M059J (cell line): ENCODE data around the gene IQCK. TPM values are rescaled to one million over a fixed set of nuclear protein-coding genes. Genes with fewer than 3 reads are reported as not detected.
"Not testable (repeated sequence)": the region's sequence is repeated elsewhere in the genome, so short reads cannot be mapped to it uniquely, and the experiment has no call there.

Experiments used
- DNase-seq: peaks from one replicate; pipeline ENCODE4 v3.0.0-alpha.2; 2012; ENCODE audit warnings: low read depth
- total RNA-seq: library from RNA; depleted of rRNA; stranded (reverse); fragments of >200 nt; shearing (Covaris generic); gene quantifications from 2 replicates; pipeline ENCODE4 v1.2.3, GENCODE V29; 2014; rRNA removed

Gene IQCK
- total RNA-seq, result 6.9 and 9.7 TPM in 2 replicates

DNA sequence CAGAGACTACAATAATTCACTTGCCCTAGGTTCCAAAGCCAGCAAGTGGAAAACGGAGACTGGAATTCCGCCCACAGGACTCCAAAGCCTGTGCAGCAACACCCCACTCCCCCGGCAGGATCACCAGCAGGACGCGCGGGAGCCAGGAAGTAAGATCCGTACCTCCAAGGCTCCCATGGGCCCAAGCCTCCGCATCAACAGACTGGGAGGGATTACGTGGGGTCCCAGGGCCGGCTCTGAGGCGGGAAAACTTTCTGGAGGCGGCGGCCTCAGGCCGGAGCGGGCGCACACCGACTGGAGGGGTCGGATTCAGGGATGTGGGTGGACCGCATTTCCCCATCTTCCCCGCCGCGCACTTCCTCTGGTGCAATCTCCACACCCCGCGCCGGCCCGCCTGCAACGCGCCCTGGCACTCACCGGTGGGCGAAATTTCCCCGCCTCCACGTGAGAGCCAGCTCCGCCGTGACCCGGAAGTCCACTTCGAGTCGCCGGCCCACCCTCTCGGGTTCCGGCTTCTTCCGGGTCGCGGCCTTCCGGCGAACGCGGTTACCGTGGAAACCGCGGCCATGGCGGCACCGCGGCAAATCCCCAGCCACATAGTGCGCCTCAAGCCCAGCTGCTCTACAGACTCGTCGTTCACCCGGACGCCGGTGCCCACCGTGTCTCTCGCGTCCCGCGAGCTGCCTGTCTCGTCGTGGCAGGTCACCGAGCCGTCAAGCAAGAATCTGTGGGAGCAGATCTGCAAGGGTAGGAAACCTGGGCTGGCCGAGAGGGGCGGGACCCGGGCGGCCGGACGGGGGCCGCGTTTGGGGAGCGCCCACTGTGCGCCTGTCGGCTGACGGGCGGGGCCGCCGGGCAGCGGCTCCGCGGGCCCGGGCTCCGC, at the start of gene IQCK, which contains the start of gene KNOP1:
Gene IQCK, plus strand, starts transcription at position 531 of the 883 bp plus-strand sequence. Its CDS starts 36 bp downstream, at position 567.
Gene KNOP1, minus strand, starts transcription at position 487 of the 883 bp plus-strand sequence. CDS start 3,192 bp downstream, outside the sequence.
- peak; percentile 83 for DNase-seq

GRCh38 chr16:19672378-19672777, 45.7 kb upstream of the IQCK start:
- DNase-seq, result no peak

- no peak for DNase-seq
Observed at GRCh38 chr16:19674485-19674884, 43.6 kb upstream of the IQCK start.

GRCh38 chr16:19677402-19677801, 40.7 kb upstream of the IQCK start:
- no peak for DNase-seq

DNA sequence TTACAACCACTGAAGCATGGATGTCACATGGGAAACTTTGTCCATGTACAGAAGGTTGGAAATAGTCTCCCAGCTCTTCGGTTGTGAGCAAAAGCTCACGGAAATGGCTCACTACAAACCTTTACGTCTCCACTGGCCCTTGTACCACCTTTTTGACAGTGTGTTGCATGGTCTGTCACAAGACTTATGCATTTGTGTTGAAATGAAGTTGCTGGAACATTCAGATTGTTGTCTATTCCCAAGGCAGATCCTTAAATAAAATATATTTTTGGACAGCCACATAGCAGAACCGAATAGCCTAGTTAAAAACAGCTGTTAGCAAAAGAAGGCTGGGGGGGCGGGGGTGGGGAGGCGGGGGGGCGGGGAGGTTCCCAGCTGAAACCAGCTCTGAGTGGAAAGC, 39.3 kb upstream of the IQCK start:
- no peak for DNase-seq

DNA sequence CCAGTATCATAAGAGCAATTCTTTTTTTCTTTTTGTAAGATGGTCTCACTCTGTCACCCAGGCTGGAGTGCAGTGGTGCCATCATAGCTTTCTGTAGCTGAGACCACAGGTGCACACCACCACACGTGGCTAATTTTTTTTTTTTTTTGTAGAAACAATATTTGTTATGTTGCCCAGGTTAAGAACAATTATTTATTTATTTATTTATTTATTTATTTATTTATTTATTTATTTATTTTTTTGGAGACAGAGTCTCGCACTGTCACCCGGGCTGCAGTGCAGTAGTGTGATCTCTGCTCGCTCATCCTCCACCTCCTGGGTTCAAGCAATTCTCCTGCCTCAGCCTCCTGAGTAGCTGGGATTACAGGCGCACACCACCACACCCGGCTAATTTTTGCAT, 38.8 kb upstream of the IQCK start:
- DNase-seq, result not testable (repeated sequence)

DNA sequence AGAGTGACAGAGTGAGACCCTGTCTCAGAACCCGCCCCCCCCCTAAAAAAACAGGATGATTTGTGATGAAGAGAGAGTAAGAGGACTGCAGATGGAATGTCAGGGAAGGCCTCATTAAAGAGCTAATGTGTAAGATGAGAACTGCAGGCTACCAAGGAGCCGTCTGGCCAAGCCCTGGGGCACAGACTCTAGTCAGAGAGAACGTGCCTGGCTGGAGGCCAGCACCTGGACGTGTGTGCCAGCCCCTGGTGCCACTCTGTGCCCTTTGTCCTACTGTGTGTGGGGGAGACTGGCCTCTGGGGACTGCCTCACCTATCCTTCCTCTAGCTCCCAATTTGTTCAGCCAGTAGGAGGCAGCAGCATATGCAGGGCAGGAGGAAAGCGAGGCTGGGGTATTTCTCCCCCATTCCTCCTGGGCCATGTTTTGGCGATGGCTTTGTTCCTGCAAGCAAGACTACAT, 37.2 kb upstream of the IQCK start:
- peak; percentile 48 for DNase-seq

- DNase-seq, result no peak
Observed at GRCh38 chr16:19681637-19682036, 36.4 kb upstream of the IQCK start.

DNA sequence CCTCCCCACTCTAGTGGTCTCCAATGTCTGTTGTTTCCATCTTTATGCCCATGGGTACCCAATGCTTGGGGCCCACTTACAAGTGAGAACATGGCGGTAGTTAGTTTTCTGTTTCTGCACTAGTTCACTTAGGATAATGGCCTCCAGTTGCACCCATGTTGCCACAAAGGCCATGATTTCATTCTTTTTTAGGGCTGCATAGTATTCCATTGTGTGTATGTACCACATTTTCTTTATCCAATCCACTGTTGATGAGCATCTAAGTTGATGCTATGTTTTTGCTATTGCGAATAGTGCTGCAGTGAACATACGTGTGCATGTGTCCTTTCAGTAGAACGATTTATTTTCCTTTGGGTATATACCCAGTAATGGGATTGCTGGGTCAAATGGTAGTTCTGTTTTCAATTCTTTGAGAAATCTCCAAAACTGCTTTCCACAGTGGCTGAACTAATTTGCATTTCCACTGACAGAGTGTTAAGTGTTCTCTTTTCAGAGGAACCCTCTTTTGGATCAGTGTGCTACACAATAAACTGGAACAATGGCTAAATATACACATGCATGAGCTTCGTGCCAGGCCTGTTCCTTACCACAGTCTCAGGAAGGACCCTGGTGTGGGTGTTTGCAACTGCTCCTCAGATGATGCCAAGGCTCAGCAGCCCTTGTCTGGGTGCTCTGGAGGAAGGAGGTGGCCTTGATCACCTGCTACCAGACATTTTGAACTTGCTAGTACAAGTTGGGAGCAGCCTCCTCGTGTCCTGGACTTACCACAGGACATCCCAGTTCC, 34.4 kb upstream of the IQCK start:
- no peak for DNase-seq

- DNase-seq, result no peak
Observed at GRCh38 chr16:19685176-19685575, 32.9 kb upstream of the IQCK start.

DNA sequence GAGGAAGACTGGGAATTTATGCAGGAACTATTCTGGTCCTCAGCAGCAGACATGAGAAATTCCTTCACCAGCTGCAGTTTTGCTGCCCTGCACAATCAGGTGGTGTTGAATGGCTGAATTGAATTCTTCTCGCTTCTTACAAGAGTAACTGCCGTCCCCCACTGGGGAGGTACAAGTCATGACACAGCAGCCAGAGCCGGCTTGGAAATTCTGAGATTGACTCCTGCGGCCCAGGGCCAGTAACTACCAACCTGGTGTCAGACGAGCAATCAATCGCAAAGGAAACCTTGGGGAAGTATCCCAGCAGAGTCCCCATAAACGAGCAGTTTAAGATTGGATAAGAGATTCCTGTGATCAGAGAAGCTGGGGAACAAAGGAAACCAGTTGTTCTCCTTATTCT, 30.8 kb upstream of the IQCK start:
- DNase-seq, result no peak

DNA sequence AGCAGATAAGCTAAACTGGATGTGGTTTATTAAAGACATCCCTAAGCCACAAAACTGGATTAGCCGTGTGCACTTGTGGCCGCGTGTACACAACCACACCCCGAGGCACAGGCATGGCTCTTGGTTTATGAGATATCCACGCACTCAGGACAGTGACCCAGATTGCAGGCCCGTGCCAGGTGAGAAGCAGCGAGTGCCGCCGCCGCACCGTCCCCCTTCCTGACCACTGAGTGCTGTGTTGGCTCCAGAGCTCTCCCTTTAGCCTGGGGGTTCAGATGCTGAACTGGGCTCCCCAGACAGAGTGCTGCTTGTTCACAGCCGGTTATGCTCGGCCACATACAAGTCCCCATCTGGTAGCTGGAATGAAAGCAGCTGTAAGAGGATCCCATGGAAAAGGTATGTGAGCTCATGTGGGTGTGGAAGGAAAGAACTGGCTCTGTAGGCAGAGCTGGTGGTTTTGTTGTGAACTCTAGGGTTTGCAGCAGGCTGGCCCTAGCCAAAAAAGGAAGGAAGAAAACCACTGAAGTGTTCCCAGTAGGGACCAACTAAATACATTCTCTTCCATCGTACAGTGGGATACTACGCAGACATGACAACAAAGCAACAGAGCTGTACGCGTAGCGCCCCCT, 29.6 kb upstream of the IQCK start:
- no peak for DNase-seq

GRCh38 chr16:19689342-19689741, 28.7 kb upstream of the IQCK start:
- no peak for DNase-seq

GRCh38 chr16:19690196-19690595, 27.9 kb upstream of the IQCK start:
- no peak for DNase-seq

DNA sequence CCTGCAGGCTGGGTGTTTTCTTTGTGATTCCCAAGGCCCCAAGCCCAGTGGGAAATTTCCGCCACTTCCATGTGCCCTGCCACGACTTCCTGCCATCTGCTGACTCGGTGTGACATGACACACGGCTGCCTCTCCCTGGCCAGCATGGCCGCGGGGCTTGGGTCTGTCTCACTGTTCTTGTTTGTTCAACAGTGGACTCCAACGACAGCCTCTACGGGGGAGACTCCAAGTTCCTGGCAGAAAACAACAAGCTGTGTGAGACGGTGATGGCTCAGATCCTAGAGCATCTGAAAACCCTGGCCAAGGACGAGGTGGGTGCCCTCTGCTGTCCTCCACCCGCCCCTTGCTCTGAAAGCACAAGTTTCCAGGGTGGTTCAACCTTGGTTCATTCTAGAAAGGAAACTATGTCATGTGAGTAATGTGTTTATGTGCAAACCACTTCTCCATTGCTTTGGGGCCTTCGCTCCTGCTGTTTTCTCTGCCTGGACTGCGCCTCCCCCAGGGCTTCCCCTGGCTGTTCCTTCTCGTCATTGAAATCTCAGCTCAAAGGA, 26.8 kb upstream of the IQCK start:
- peak; percentile 43 for DNase-seq

DNA sequence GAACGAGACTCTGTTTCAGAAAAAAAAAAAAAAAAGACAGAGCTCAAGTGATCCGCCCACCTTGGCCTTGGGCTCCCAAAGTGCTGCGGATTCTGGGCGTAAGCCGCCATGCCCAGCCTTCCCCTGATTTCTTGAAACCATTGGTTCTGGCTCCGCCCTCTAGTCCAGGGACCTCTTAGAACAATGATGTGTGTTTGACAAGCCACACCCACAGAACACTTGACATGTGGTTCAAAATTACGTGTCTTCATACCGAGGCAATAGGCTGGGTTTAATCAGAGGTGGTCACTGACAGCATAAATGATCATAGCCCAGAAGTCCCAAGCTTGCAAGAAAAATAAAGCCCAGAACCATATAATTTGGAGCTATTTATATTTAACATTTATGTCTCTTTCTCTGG, 23.1 kb upstream of the IQCK start:
- DNase-seq, result no peak

DNA sequence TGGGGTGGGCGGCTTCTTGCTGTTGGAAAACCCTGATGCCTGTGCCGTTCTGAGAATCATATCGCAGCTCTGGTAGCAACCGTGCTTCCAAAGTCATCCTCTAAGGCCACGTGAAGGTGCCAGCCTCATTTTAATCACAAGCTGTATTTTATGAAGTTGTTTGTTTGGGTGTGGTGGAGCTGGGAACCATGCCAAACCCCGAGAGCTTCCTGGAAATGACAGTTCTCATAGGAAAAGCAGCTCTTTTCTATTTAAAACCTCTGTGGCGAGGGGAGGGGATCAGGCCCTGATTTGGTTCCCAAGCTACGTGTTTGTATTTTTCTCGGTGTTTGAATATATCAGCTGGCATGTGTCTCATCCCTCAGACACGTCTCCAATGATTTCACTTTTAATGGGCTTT, 21.7 kb upstream of the IQCK start:
- peak; percentile 91 for DNase-seq

GRCh38 chr16:19696961-19697360, 21.1 kb upstream of the IQCK start:
- DNase-seq, result no peak

- no peak for DNase-seq
Observed at GRCh38 chr16:19697756-19698318, 20.2 kb upstream of the IQCK start.

DNA sequence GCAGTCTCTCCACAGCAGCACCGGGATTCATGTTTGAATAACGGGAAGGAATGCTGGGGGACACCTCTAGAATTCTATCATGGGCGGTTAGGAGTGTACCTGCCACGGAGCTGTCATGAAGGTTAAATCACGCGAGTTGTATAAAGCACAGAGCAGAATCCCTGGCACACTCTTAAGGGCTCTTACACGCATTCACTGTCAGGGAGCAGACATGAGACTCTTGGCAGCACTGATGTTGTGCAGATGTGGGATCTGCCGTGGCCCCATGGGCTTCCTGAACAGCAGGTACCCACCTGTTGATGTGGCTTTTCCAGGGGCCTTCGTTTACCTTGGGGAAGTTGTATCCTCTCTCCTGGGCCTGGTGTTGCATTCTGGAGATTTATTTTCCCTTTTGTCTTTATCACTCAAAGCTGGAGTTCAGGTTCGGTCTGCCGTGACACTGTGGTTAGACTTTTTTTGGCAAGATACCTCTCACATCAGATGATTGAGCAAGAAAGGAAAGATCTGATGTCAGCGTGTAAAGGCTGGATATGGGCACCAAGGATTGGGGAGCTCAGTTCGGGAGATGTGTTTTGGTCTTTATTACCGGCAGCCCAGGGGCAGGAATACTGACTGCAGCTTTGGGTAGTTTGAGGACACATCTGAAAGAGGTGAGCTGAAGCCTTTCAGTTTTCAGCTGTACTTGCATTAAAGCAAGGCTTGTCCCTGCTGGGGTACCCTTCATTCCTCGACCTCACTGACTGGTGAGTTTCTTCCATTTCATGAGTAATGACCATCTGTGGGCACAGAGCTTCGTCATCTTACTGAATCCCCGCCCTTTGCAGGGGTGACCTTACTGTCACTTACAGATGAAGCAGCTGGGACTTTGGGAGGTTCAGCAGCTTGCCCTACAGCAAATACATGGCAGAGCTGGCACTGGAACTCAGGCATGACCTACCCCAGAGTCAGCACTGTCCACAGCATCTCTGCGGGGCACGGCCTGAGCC, 19.3 kb upstream of the IQCK start:
- DNase-seq, result peak; percentile 60
